SK-N-SH (cell line): ENCODE data around the gene PAX2. TPM values are rescaled to one million over a fixed set of nuclear protein-coding genes. Genes with fewer than 3 reads are reported as not detected.

Experiments used
- CTCF ChIA-PET: fragments of 300-600, 350-600 bp; formaldehyde crosslinking; extraction: SDS; loops from one replicate; lab custom pipeline; 2021; lab: Yijun Ruan, JAX
- POLR2A ChIA-PET: fragments of 350-600 bp; sonication (Branson Sonifier 250); formaldehyde crosslinking; extraction: SDS; loops from one replicate; lab custom pipeline; 2020; ENCODE audit warnings: antibody characterized with exemption, inconsistent platforms; lab: Yijun Ruan, JAX
- DNase-seq: peaks from one replicate; pipeline ENCODE4 v3.0.0; 2012
- H2AFZ ChIP-seq: fragments of 200-600 bp; sonication (generic); 2 replicates; pipeline ENCODE4 v1.8.1; 2016; ENCODE audit warnings: antibody characterized with exemption, mild to moderate bottlenecking, low read depth
- H3F3A ChIP-seq: fragments of 200-600 bp; sonication (generic); replicated peaks from 2 replicates; pipeline ENCODE3; 2016; ENCODE audit warnings: antibody characterized with exemption, mild to moderate bottlenecking; ENCODE audit not compliant: insufficient read depth
- H3K27ac ChIP-seq, 2 experiments: fragments of 200-500 bp in 1 of 2; fragments of 200-600 bp in 1 of 2; sonication (Bioruptor generic) in 1 of 2; sonication (generic), shearing (Covaris generic) in 1 of 2; 2 replicates each; pipeline versions ENCODE4 v1.5.1 to v1.6.1; 2014 to 2016; ENCODE audit warnings: low read depth in 2 of 2, inconsistent platforms in 1 of 2, low read length in 1 of 2, mild to moderate bottlenecking in 1 of 2, mixed read lengths in 1 of 2
- H3K27me3 ChIP-seq: fragments of 200-600 bp; sonication (generic), shearing (Covaris generic); 2 replicates; pipeline ENCODE4 v1.6.1; 2016; ENCODE audit warnings: mixed run types; ENCODE audit not compliant: insufficient read depth
- H3K36me3 ChIP-seq, 2 experiments: fragments of 200-500 bp in 1 of 2; fragments of 200-600 bp in 1 of 2; sonication (Bioruptor generic) in 1 of 2; sonication (generic) in 1 of 2; replicated peaks in 1 of 2; 2 replicates each; pipeline versions ENCODE3 to v1.5.1; 2014 to 2016; ENCODE audit warnings: low read length in 1 of 2, mild to moderate bottlenecking in 1 of 2; ENCODE audit not compliant: insufficient read depth in 2 of 2, control insufficient read depth in 1 of 2
- H3K4me1 ChIP-seq, 2 experiments: fragments of 200-500 bp in 1 of 2; fragments of 200-600 bp in 1 of 2; sonication (Bioruptor generic) in 1 of 2; sonication (generic), shearing (Covaris generic) in 1 of 2; 2 replicates each; pipeline versions ENCODE4 v1.5.1 to v1.6.1; 2014 to 2016; ENCODE audit warnings: low read depth in 1 of 2, low read length in 1 of 2, mixed run types in 1 of 2; ENCODE audit not compliant: insufficient read depth in 2 of 2, control insufficient read depth in 1 of 2
- H3K4me2 ChIP-seq: fragments of 200-600 bp; sonication (generic), shearing (Covaris generic); 2 replicates; pipeline ENCODE4 v1.6.1; 2017; ENCODE audit warnings: mixed run types
- H3K4me3 ChIP-seq, 2 experiments: fragments of 200-500 bp in 1 of 2; fragments of 200-600 bp in 1 of 2; sonication (Bioruptor generic) in 1 of 2; sonication (generic), shearing (Covaris generic) in 1 of 2; 2 replicates each; pipeline versions ENCODE4 v1.5.1 to v1.8.1; 2014 to 2016; ENCODE audit warnings: low read depth in 2 of 2, inconsistent platforms in 1 of 2, low read length in 1 of 2, mild to moderate bottlenecking in 1 of 2, mixed read lengths in 1 of 2, moderate library complexity in 1 of 2
- H3K79me2 ChIP-seq: fragments of 200-600 bp; sonication (generic); 2 replicates; pipeline ENCODE4 v1.8.1; 2017; ENCODE audit warnings: mild to moderate bottlenecking; ENCODE audit not compliant: insufficient read depth
- H3K9ac ChIP-seq: fragments of 200-600 bp; sonication (generic); 2 replicates; pipeline ENCODE4 v1.6.1; 2017; ENCODE audit warnings: mixed run types
- H3K9me2 ChIP-seq: fragments of 200-600 bp; sonication (generic); 2 replicates; pipeline ENCODE4 v1.6.1; 2017; ENCODE audit warnings: mixed run types
- H3K9me3 ChIP-seq: fragments of 200-600 bp; sonication (generic); 2 replicates; pipeline ENCODE4 v1.6.1; 2017; ENCODE audit warnings: mixed run types, mild to moderate bottlenecking, moderate library complexity
- H4K20me1 ChIP-seq: fragments of 200-600 bp; sonication (generic); 2 replicates; pipeline ENCODE4 v1.6.1; 2017; ENCODE audit warnings: mild to moderate bottlenecking, mixed run types; ENCODE audit not compliant: insufficient read depth
- CHD2 ChIP-seq: fragments of 150-350 bp; IDR thresholded peaks from 2 replicates; pipeline ENCODE4 v1.6.1; 2018; ENCODE audit warnings: low read length; ENCODE audit not compliant: partially characterized antibody
- ELF1 ChIP-seq: IDR thresholded peaks from 2 replicates; pipeline ENCODE4 v1.4.0; 2012
- EZH2phosphoT487 ChIP-seq: fragments of 200-600 bp; sonication (generic); IDR thresholded peaks from 2 replicates; pipeline ENCODE4 v1.6.1; 2017; ENCODE audit warnings: low read depth, mixed run types, mild to moderate bottlenecking, antibody characterized with exemption, moderate library complexity, borderline replicate concordance
- FOSL2 ChIP-seq: IDR thresholded peaks from 2 replicates; pipeline ENCODE4 v1.4.0; 2012; ENCODE audit warnings: low read depth, mild to moderate bottlenecking, moderate library complexity, borderline replicate concordance
- FOXJ3 ChIP-seq: sonication (generic); formaldehyde crosslinking; IDR thresholded peaks from 2 replicates; pipeline ENCODE4 v1.5.1; 2020; ENCODE audit warnings: mild to moderate bottlenecking, missing genetic modification reagents
- FOXM1 ChIP-seq: IDR thresholded peaks from 2 replicates; pipeline ENCODE4 v1.4.0; 2012; ENCODE audit warnings: low read depth, mild to moderate bottlenecking
- GABPA ChIP-seq: IDR thresholded peaks from 2 replicates; pipeline ENCODE4 v1.4.0; 2012; ENCODE audit warnings: low read depth, mild to moderate bottlenecking
- IRF3 ChIP-seq: fragments of 150-350 bp; IDR thresholded peaks from 2 replicates; pipeline ENCODE4 v1.6.1; 2016; ENCODE audit warnings: mild to moderate bottlenecking, low read depth, low read length
- JUND ChIP-seq: IDR thresholded peaks from 2 replicates; pipeline ENCODE4 v1.4.0; 2012
- MEF2A ChIP-seq: IDR thresholded peaks from 2 replicates; pipeline ENCODE4 v1.4.0; 2012; ENCODE audit warnings: low read depth, borderline replicate concordance
- NRF1 ChIP-seq: IDR thresholded peaks from 2 replicates; pipeline ENCODE4 v1.6.1; 2012; ENCODE audit warnings: low read depth, mild to moderate bottlenecking, low read length
- PBX3 ChIP-seq: IDR thresholded peaks from 2 replicates; pipeline ENCODE4; 2012
- POLR2AphosphoS5 ChIP-seq: IDR thresholded peaks from 2 replicates; pipeline ENCODE4 v1.6.1; 2012; ENCODE audit warnings: low read depth, low read length
- RAD21 ChIP-seq: IDR thresholded peaks from 2 replicates; pipeline ENCODE4 v1.6.1; 2012; ENCODE audit warnings: mild to moderate bottlenecking, low read length
- RCOR1 ChIP-seq: fragments of 150-350 bp; IDR thresholded peaks from 2 replicates; pipeline ENCODE4 v1.6.1; 2017; ENCODE audit warnings: antibody characterized with exemption, low read length
- RFX5 ChIP-seq: IDR thresholded peaks from 2 replicates; pipeline ENCODE4 v1.6.1; 2012; ENCODE audit warnings: mild to moderate bottlenecking, improper control_type of control experiment, low read length
- RXRA ChIP-seq: IDR thresholded peaks from 2 replicates; pipeline ENCODE4 v1.4.0; 2012; ENCODE audit warnings: low read depth, mild to moderate bottlenecking, borderline replicate concordance
- SIN3A ChIP-seq: IDR thresholded peaks from 2 replicates; pipeline ENCODE4 v1.6.1; 2012; ENCODE audit warnings: low read depth, mild to moderate bottlenecking, low read length, moderate library complexity, borderline replicate concordance
- TCF12 ChIP-seq: IDR thresholded peaks from 2 replicates; pipeline ENCODE4 v1.4.0; 2012
- TEAD4 ChIP-seq: IDR thresholded peaks from 2 replicates; pipeline ENCODE4 v1.4.0; 2012; ENCODE audit warnings: mild to moderate bottlenecking, borderline replicate concordance; ENCODE audit not compliant: insufficient read depth
- USF2 ChIP-seq: fragments of 150-350 bp; IDR thresholded peaks from 2 replicates; pipeline ENCODE4 v1.6.1; 2017; ENCODE audit warnings: antibody characterized with exemption, low read length, low read depth, borderline replicate concordance
- WGBS: methylation state at CpG from one replicate; pipeline ENCODE4 v1.1.6; 2017; ENCODE audit warnings: low lambda C conversion rate; 5-methylcytosine and 5-hydroxymethylcytosine counted together
- polyA plus RNA-seq, 3 experiments: library from polyadenylated mRNA; depleted of rRNA; stranded (reverse); fragments of >200 nt; gene quantifications; 2 replicates each; pipeline ENCODE4 v1.2.3, GENCODE V29; 2012
- TF ChIP-seq, protein P1 (sequence below): IDR thresholded peaks from 2 replicates; pipeline ENCODE4 v1.4.0; 2012; ENCODE audit warnings: low read depth, borderline replicate concordance

The PAX2 gene
- not detected in 2 replicates for polyA plus RNA-seq (2012; rRNA removed)
- polyA plus RNA-seq (2012; cell fraction: cytosol; rRNA removed) = not detected in 2 replicates
- polyA plus RNA-seq (2012; cell fraction: nucleus; rRNA removed) = 0.08 TPM in 1 of 2 replicates, not detected in the other

- peak; percentile 69 for DNase-seq
- H3K79me2 ChIP-seq = no peaks in the 10 kb centered on the region
- no peak for TF ChIP-seq ELF1
- TF ChIP-seq FOXM1 = no peak
- no peak for TF ChIP-seq GABPA
- no peak for TF ChIP-seq FOSL2
- no peak for TF ChIP-seq POLR2AphosphoS5
- TF ChIP-seq RAD21 = peak; percentile 13; the same call in 1 of the 2 replicates
- TF ChIP-seq FOXJ3 = no peak
- TF ChIP-seq CHD2 = no peak
- no peak for TF ChIP-seq PBX3
- 3% methylated on average over 50 of the region's 75 CpGs for WGBS
- no peaks in the 10 kb centered on the region for H3K36me3 ChIP-seq
- peak within 1 kb of the TSS; percentile 71; the same call in 1 of the 2 replicates for H3K4me2 ChIP-seq
- no peak within 1 kb of the TSS for H2AFZ ChIP-seq
- POLR2A ChIA-PET = interaction anchor here (0.8 to 1.5 kb wide), 2 partner anchors 63 to 184 kb away, joined by 3 to 6 read pairs; no protein-coding TSS in a partner anchor
- CTCF ChIA-PET = interaction anchor here (0.9 to 10.7 kb wide), 23 partner anchors 12 to 263 kb away, joined by 3 to 267 read pairs (median 19); partner anchors contain the start of gene SEC31B
- H4K20me1 ChIP-seq = 0 out of 2 replicates have a peak, but pooled peaks cover 6% of the 10 kb centered on the region
- no peak within 1 kb of the TSS for H3K9ac ChIP-seq
- no peaks in the 10 kb centered on the region for H3F3A ChIP-seq
- H3K4me1 ChIP-seq = peaks cover 0 to 18% of the 10 kb centered on the region in 2 experiments; a peak in 1 of 4 replicates
- no peaks in the 10 kb centered on the region for H3K9me2 ChIP-seq
- H3K4me3 ChIP-seq = peak within 1 kb of the TSS; percentile 12 to 48; a peak in 3 of 4 replicates
- H3K9me3 ChIP-seq = no peaks in the 10 kb centered on the region
- H3K27me3 ChIP-seq = peaks cover 98% of the 10 kb centered on the region
- H3K27ac ChIP-seq = no peak within 1 kb of the TSS
These were observed at the start of gene PAX2 for GRCh38 chr10:100744987-100745881. Gene PAX2 (plus strand): TSS chr10:100745582. CDS start chr10:100746261, 679 bp downstream.

GRCh38 chr10:100696477-100696901 is 48.9 kb upstream of the PAX2 start:
- Histone ChIP-seq H3K27me3 (no peaks in the 10 kb centered on the region; the same call in 1 of the 2 replicates), H3K79me2 (no peaks in the 10 kb centered on the region), H3F3A (no peaks in the 10 kb centered on the region), H3K9ac (no peak overlapping the region), H3K9me2 (no peaks in the 10 kb centered on the region), H3K4me1 (no peaks in the 10 kb centered on the region), H3K4me2 (no peak overlapping the region), H2AFZ (no peak overlapping the region), H3K4me3 (no peak overlapping the region), H3K36me3 (no peaks in the 10 kb centered on the region), H3K9me3 (no peaks in the 10 kb centered on the region), H4K20me1 (no peaks in the 10 kb centered on the region), H3K27ac (no peak overlapping the region)
- WGBS = 29% methylated on average over 2 of the region's 2 CpGs
- ChIA-PET CTCF (interaction anchor here (1.0 to 1.4 kb wide), 2 partner anchors 32 to 134 kb away, joined by 3 read pairs; no protein-coding TSS in a partner anchor), POLR2A (no interaction called here)
- DNase-seq = no peak
- TF ChIP-seq ELF1 (no peak), RCOR1 (no peak), RXRA (no peak), JUND (no peak), FOXJ3 (no peak), TCF12 (no peak), FOXM1 (no peak), MEF2A (no peak), TEAD4 (no peak), NRF1 (no peak), SIN3A (no peak), IRF3 (no peak), POLR2AphosphoS5 (no peak), EZH2phosphoT487 (no peak), USF2 (no peak), RFX5 (no peak)
- TF ChIP-seq, protein P1, sequence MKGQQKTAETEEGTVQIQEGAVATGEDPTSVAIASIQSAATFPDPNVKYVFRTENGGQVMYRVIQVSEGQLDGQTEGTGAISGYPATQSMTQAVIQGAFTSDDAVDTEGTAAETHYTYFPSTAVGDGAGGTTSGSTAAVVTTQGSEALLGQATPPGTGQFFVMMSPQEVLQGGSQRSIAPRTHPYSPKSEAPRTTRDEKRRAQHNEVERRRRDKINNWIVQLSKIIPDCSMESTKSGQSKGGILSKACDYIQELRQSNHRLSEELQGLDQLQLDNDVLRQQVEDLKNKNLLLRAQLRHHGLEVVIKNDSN = no peak
